ENCODE results near the gene FRK.

FRK gene

GRCh38 chr6:116050737-116051136 is 10.0 kb downstream of the FRK start:
- H3K4me2 ChIP-seq (ENCODE audit: low read length): no peak overlapping the region

DNA sequence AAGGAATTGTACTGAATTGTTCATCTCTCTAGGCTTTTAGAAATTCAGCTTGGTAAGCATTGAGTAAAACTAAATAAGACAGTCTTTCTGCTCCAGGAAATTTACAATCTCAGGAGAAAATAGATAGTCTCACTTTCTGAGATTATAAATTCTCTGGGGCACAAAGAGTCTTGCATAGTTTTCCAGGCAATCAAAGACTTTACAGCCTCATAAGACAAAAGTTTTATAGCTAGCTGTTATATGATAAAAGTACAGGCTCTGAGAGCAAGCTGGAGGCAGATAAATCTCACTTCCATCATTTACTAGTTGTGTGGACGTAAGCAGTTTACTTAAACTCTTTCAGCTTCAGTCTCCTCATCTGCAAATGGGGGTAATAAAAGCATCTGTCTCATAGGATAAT is 11.4 kb downstream of the FRK start:
- Histone ChIP-seq H2BK12ac (ENCODE audit: low read length) (no peak overlapping the region), H3K9ac (ENCODE audit: low read length) (no peak overlapping the region), H3K79me1 (ENCODE audit: low read length) (no peaks in the 10 kb centered on the region), H2AK5ac (ENCODE audit: low read length) (no peak overlapping the region), H2BK120ac (ENCODE audit: insufficient read depth, low read length, poor library complexity) (no peak overlapping the region), H2AFZ (ENCODE audit: insufficient read depth, low read length, poor library complexity) (no peak overlapping the region), H3K27me3 (ENCODE audit: insufficient read depth, low read length) (no peaks in the 10 kb centered on the region), H3K4me1 (ENCODE audit: control insufficient read depth in 1 of 2, insufficient read depth in 2 of 2, low read length in 2 of 2) (peaks cover 0 to 1% of the 10 kb centered on the region in 2 experiments), H4K8ac (ENCODE audit: low read depth, low read length) (no peak overlapping the region), H2BK5ac (ENCODE audit: low read depth, low read length, poor library complexity) (no peak overlapping the region), H3K23ac (ENCODE audit: low read length) (no peak overlapping the region), H3K36me3 (ENCODE audit: control insufficient read depth in 1 of 2, insufficient read depth in 2 of 2, low read length in 2 of 2) (no peaks in the 10 kb centered on the region), H3K4me2 (ENCODE audit: low read length) (no peak overlapping the region), H3K27ac (ENCODE audit: low read depth, low read length) (no peak overlapping the region), H3K79me2 (ENCODE audit: control insufficient read depth, insufficient read depth, low read length, poor library complexity) (no peaks in the 10 kb centered on the region), H3K18ac (ENCODE audit: low read length) (no peak overlapping the region), H4K91ac (ENCODE audit: low read depth, low read length) (no peak overlapping the region), H3K4ac (ENCODE audit: low read depth, low read length) (no peak overlapping the region), H4K12ac (ENCODE audit: low read depth, low read length) (no peak overlapping the region), H3K4me3 (ENCODE audit: low read depth, low read length) (no peak overlapping the region), H3K9me3 (ENCODE audit: insufficient read depth, low read depth, low read length) (no peaks in the 10 kb centered on the region), H3K14ac (ENCODE audit: low read length) (no peak overlapping the region)
- DNase-seq: no peak
- WGBS (ENCODE audit: extremely low coverage, insufficient coverage, insufficient read length): no CpG with 5 or more reads among the region's 1 CpG

More at GRCh38 chr6:116050737-116051136, 10.0 kb downstream of the FRK start:
- no peak overlapping the region for H2AFZ ChIP-seq (ENCODE audit: insufficient read depth, low read length, poor library complexity)
- no peak overlapping the region for H3K4me3 ChIP-seq (ENCODE audit: low read depth, low read length)
- no peak overlapping the region for H3K14ac ChIP-seq (ENCODE audit: low read length)
- no peak for DNase-seq
- H4K8ac ChIP-seq (ENCODE audit: low read depth, low read length): no peak overlapping the region
- WGBS (ENCODE audit: extremely low coverage, insufficient coverage, insufficient read length): no CpG with 5 or more reads among the region's 1 CpG
- no peak overlapping the region for H2BK120ac ChIP-seq (ENCODE audit: insufficient read depth, low read length, poor library complexity)
- no peaks in the 10 kb centered on the region for H3K79me1 ChIP-seq (ENCODE audit: low read length)
- H4K91ac ChIP-seq (ENCODE audit: low read depth, low read length): no peak overlapping the region
- no peaks in the 10 kb centered on the region for H3K9me3 ChIP-seq (ENCODE audit: insufficient read depth, low read depth, low read length)
- H2BK12ac ChIP-seq (ENCODE audit: low read length): no peak overlapping the region
- H2BK5ac ChIP-seq (ENCODE audit: low read depth, low read length, poor library complexity): no peak overlapping the region
- H3K79me2 ChIP-seq (ENCODE audit: control insufficient read depth, insufficient read depth, low read length, poor library complexity): no peaks in the 10 kb centered on the region
- H3K27me3 ChIP-seq (ENCODE audit: insufficient read depth, low read length): no peaks in the 10 kb centered on the region
- H4K12ac ChIP-seq (ENCODE audit: low read depth, low read length): no peak overlapping the region
- H3K18ac ChIP-seq (ENCODE audit: low read length): no peak overlapping the region
- no peaks in the 10 kb centered on the region for H3K36me3 ChIP-seq (ENCODE audit: control insufficient read depth in 1 of 2, insufficient read depth in 2 of 2, low read length in 2 of 2)
- no peak overlapping the region for H2AK5ac ChIP-seq (ENCODE audit: low read length)
- H3K9ac ChIP-seq (ENCODE audit: low read length): no peak overlapping the region
- H3K4ac ChIP-seq (ENCODE audit: low read depth, low read length): no peak overlapping the region
- no peak overlapping the region for H3K23ac ChIP-seq (ENCODE audit: low read length)
- H3K27ac ChIP-seq (ENCODE audit: low read depth, low read length): no peak overlapping the region
- H3K4me1 ChIP-seq (ENCODE audit: control insufficient read depth in 1 of 2, insufficient read depth in 2 of 2, low read length in 2 of 2): peaks cover 0 to 1% of the 10 kb centered on the region in 2 experiments

DNA sequence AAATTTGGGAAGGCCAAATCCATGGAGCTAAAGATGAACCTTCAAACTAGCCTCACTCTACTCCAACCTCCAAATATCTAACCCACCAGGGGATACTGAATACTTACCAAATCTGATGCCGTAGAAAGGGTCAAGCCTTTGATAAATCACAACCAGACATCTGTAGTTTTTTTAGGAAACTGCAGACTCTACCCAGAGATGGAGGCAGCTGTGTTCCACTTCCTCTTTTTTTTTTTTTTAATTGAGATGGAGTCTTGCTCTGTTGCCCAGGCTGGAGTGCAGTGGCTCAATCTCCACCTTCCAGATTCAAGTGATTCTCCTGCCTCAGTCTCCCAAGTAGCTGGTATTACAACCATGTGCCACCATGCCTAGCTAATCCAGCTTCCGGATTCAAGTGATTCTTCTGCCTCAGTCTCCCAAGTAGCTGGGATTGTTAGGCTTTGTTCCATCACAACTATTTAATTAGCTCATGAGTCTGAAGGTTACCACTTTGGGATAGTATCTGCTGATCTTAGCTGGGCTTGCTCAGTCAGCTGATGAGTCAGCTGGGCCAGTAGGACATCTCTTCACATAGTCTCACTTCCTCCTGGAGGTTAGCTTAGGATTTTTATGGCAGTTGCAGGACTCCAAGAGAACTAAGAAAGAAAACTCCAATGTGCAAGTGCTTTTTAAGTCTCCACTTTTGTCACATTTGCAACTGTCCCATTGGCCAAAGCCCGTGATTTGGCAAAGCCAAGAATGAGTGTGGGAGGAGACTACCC is 13.3 kb downstream of the FRK start:
- H2BK120ac ChIP-seq (ENCODE audit: insufficient read depth, low read length, poor library complexity): no peak overlapping the region
- no peak overlapping the region for H2BK12ac ChIP-seq (ENCODE audit: low read length)
- no peaks in the 10 kb centered on the region for H3K27me3 ChIP-seq (ENCODE audit: insufficient read depth, low read length)
- no peaks in the 10 kb centered on the region for H3K79me1 ChIP-seq (ENCODE audit: low read length)
- peaks cover 0 to 1% of the 10 kb centered on the region in 2 experiments for H3K4me1 ChIP-seq (ENCODE audit: control insufficient read depth in 1 of 2, insufficient read depth in 2 of 2, low read length in 2 of 2)
- H3K79me2 ChIP-seq (ENCODE audit: control insufficient read depth, insufficient read depth, low read length, poor library complexity): no peaks in the 10 kb centered on the region
- WGBS (ENCODE audit: extremely low coverage, insufficient coverage, insufficient read length): no CpG with 5 or more reads among the region's 3 CpGs
- no peaks in the 10 kb centered on the region for H3K9me3 ChIP-seq (ENCODE audit: insufficient read depth, low read depth, low read length)
- H3K14ac ChIP-seq (ENCODE audit: low read length): no peak overlapping the region
- no peak overlapping the region for H2AFZ ChIP-seq (ENCODE audit: insufficient read depth, low read length, poor library complexity)
- no peak overlapping the region for H4K8ac ChIP-seq (ENCODE audit: low read depth, low read length)
- H3K27ac ChIP-seq (ENCODE audit: low read depth, low read length): no peak overlapping the region
- no peak overlapping the region for H3K4me2 ChIP-seq (ENCODE audit: low read length)
- no peak overlapping the region for H3K4ac ChIP-seq (ENCODE audit: low read depth, low read length)
- H3K36me3 ChIP-seq (ENCODE audit: control insufficient read depth in 1 of 2, insufficient read depth in 2 of 2, low read length in 2 of 2): no peaks in the 10 kb centered on the region
- H2AK5ac ChIP-seq (ENCODE audit: low read length): no peak overlapping the region
- no peak overlapping the region for H3K4me3 ChIP-seq (ENCODE audit: low read depth, low read length)
- H3K23ac ChIP-seq (ENCODE audit: low read length): no peak overlapping the region
- no peak overlapping the region for H3K9ac ChIP-seq (ENCODE audit: low read length)
- no peak overlapping the region for H4K91ac ChIP-seq (ENCODE audit: low read depth, low read length)
- no peak overlapping the region for H4K12ac ChIP-seq (ENCODE audit: low read depth, low read length)
- no peak for DNase-seq
- H3K18ac ChIP-seq (ENCODE audit: low read length): no peak overlapping the region
- H2BK5ac ChIP-seq (ENCODE audit: low read depth, low read length, poor library complexity): no peak overlapping the region

GRCh38 chr6:116046737-116047136 is 14.0 kb downstream of the FRK start:
- H3K4ac ChIP-seq (ENCODE audit: low read depth, low read length): no peak overlapping the region
- H3K9me3 ChIP-seq (ENCODE audit: insufficient read depth, low read depth, low read length): no peaks in the 10 kb centered on the region
- no peak overlapping the region for H3K27ac ChIP-seq (ENCODE audit: low read depth, low read length)
- H3K79me1 ChIP-seq (ENCODE audit: low read length): no peaks in the 10 kb centered on the region
- H3K4me2 ChIP-seq (ENCODE audit: low read length): no peak overlapping the region
- no peak overlapping the region for H3K18ac ChIP-seq (ENCODE audit: low read length)
- H2BK120ac ChIP-seq (ENCODE audit: insufficient read depth, low read length, poor library complexity): no peak overlapping the region
- H2AK5ac ChIP-seq (ENCODE audit: low read length): no peak overlapping the region
- H4K91ac ChIP-seq (ENCODE audit: low read depth, low read length): no peak overlapping the region
- H3K23ac ChIP-seq (ENCODE audit: low read length): no peak overlapping the region
- no peak overlapping the region for H2BK5ac ChIP-seq (ENCODE audit: low read depth, low read length, poor library complexity)
- H2AFZ ChIP-seq (ENCODE audit: insufficient read depth, low read length, poor library complexity): no peak overlapping the region
- H3K4me3 ChIP-seq (ENCODE audit: low read depth, low read length): no peak overlapping the region
- H3K79me2 ChIP-seq (ENCODE audit: control insufficient read depth, insufficient read depth, low read length, poor library complexity): no peaks in the 10 kb centered on the region
- H3K4me1 ChIP-seq (ENCODE audit: control insufficient read depth in 1 of 2, insufficient read depth in 2 of 2, low read length in 2 of 2): peaks cover under 1 to 6% of the 10 kb centered on the region in 2 experiments
- no peaks in the 10 kb centered on the region for H3K36me3 ChIP-seq (ENCODE audit: control insufficient read depth in 1 of 2, insufficient read depth in 2 of 2, low read length in 2 of 2)
- DNase-seq: no peak
- H3K9ac ChIP-seq (ENCODE audit: low read length): no peak overlapping the region
- H4K12ac ChIP-seq (ENCODE audit: low read depth, low read length): no peak overlapping the region
- H2BK12ac ChIP-seq (ENCODE audit: low read length): no peak overlapping the region
- H3K14ac ChIP-seq (ENCODE audit: low read length): no peak overlapping the region
- H3K27me3 ChIP-seq (ENCODE audit: insufficient read depth, low read length): no peaks in the 10 kb centered on the region
- H4K8ac ChIP-seq (ENCODE audit: low read depth, low read length): no peak overlapping the region
- no CpG with 5 or more reads among the region's 1 CpG for WGBS (ENCODE audit: extremely low coverage, insufficient coverage, insufficient read length)

Measured in trophoblast cell (in vitro differentiated cells and primary cell).